GM11168 (cell line): ENCODE measurements around the gene KIZ.

Experiments used
- in situ Hi-C: fragments of 300-500 bp; cut with MboI; formaldehyde crosslinking; loops from one replicate; pipeline ENCODE4 v1.12.0; 2022; ENCODE audit warnings: low sequenced_read_pairs; ENCODE audit not compliant: unreplicated experiment

Gene KIZ

DNA sequence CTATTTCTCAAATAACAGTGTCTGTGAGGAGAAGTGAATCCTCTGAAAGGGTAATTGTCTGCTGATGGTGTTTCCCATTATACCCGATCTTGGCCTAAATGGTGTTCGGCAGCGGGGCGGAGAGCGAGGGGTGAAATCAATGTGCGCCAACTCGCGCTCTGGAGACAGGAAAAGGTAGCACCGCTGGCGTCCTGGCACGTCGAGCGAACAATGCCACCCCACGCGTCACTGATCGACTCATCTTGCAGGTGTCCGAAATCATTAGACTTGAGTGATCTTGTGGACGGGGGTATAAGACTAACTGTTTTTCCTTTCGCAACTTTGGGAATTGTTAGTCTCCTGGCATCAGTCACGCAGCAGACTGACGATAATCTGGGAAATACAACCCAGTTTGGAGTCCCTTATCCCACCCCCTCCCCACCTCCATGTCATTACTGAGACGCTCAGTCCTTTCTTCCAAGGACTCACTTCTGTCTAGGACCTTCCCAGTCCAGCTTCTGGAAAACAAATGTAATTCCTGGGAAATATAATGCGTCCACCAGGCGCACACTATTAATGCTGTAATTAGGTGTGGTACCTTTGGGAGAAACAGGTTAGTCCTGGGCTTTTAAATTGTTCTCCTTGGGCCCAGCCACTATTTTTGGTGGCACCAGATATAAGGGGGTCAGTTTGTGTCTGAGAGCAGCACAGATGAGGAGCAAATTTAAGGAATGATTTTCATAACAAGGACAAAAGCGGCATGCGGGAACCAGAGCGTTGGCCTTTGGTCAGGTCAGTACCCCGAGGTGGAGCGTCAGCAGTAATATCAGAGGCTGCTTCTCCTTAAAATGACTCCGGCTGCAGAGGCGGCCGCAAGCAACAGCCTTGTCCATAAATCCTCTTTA lies 22.1 kb upstream of the KIZ start:
- in situ Hi-C loops = no loop called here

DNA sequence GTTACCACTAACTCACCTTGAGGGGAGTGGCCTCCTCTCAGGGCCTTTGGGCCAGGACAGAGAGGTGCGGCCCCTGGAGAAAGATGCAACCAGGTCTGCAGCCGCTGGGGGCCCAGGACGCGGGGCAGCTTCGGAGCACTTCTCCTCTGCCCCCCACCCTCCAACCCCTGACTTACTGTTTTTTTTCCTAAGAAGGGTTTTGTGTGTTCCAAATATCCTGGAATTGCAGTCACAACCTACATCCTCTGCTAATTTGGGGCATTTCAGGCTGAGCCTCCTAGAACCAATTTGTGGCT lies 21.5 kb upstream of the KIZ start:
- in situ Hi-C loops = no loop called here

DNA sequence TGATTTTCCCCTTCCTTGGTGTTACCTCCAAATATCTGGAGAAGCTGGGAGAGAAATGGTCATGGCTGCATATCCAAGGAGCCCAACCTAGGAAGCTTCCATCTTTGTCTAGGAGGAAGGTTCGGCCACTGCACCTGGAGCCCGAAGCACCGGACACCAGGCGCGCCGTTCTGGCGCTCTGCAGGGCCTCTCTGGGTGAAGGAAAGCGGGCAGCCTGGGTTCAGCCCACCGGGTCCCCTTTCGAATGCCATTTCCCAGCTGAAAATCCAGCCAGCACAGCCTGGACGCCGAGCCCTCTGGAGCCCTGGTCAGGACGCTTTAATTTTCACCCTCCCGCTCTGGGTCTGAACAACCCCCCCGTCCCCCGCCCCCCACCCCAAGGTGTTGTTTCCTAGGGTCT lies 21.0 kb upstream of the KIZ start:
- in situ Hi-C loops = no loop called here

DNA sequence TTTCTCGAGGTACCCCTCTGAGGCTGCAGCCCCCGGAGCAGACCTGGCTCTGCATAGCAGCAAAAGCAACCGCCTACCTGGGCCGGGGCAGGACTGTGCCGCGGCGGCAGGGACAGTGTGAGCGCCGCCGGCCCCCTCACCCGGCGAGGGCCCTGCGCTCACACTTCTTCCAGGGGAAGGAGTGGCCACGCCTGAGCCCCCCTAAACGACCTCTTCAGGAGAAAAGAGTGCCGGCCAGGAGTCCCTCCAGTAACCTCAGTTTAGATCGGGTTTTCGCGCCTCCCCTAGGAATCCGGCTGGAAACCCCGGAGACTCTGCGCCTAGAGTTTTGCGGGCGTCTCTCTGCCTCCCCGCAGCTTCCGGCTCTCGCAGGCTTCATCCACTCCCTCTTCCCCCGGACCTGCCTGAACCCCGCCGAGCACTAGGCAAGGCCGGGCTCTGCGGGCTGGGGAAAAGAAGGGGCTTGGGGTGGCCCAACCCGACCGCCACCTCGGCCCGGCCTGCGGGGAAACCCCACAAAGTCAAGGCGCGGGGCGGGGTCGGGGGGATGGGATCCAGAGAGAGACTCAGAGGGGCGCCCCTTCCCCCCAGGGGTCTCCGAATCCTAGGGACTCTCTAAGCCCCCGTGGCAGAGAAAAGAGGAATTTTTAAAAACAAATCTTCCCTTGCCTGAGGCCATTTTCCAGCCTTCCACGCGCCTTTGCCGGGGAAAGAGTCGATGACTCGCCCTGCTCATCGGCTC lies 20.3 kb upstream of the KIZ start:
- in situ Hi-C loops = no loop called here

DNA sequence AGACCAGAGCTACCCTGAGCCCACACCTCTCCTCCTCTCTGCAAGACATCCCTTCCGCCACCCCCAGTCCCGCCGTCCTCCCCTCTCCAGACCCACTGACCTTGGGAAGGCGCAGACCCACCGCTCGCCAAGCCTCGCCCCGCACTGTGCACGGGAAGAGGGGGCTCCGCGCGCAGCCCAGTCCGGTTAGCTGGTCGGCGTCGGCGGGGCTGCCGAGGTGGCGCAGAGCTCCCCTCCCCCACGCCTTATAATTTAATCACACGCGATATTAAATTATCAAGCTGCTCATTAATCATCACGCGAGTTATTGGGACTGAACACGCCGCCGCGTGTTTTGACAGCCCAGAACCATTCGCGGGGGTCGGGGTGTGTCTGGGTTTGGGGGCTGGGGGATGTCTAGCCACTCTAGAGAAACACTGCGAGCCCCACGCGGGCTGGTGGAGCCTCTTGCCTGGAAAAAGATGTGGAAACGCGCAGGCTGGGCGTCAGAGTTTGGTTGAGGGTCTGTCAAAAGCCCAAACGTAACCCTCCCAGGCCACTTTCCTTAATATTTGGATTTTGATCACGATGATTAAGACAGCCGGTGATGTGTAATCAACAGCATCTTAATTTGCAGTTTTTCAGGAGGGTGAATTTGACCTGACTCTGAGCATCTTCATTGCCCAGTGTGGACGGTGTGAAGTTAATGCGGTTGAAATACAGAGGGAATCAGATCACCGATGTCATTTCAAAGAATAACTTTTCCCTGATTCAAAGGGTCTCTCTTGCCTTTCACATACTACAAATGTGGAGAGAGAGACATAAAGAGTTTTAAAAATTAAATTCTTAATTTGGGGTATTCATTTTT lies 19.5 kb upstream of the KIZ start, which contains the start of gene LINC00237:
Gene LINC00237 (minus strand): TSS at position 188 of the 847 bp plus-strand sequence.
- in situ Hi-C loops = no loop called here

DNA sequence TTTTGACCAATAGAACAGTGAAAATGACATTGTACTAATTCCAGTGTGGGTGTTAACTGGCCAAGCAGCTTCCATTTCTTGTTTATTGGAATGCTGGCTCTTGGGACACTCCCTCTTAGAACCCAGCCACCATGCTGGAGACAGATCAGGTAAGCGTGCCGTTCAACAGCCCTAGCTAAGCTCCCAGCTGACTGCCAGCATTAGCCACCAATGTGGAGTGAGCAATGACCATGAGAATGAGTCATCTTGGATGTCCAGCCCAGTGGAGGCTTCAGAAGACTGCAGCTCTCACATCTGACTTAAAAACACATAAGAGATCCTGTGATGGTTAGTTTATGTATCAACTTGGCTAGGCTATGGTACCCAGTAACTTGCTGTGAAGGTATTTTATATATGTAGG lies 16.7 kb upstream of the KIZ start:
- in situ Hi-C loops = no loop called here

DNA sequence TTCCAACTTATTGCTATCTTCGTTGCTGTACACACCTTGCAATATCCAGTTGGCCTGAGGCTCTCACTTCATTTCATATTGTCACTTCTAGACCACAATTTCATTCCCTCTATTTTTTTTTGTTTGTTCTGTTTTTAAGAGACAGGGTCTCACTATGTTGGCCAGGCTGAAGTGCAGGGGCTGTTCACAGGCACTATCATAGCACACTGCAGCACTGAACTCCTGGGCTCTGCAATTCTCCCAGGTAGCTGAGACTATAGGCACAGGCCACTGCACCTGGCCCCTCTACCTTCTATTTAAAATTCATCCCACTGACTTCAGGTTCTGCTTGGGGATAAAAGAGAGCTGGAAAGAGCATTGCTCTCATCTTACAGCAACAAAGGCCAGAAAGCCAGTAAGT lies 15.1 kb upstream of the KIZ start:
- in situ Hi-C loops = no loop called here

DNA sequence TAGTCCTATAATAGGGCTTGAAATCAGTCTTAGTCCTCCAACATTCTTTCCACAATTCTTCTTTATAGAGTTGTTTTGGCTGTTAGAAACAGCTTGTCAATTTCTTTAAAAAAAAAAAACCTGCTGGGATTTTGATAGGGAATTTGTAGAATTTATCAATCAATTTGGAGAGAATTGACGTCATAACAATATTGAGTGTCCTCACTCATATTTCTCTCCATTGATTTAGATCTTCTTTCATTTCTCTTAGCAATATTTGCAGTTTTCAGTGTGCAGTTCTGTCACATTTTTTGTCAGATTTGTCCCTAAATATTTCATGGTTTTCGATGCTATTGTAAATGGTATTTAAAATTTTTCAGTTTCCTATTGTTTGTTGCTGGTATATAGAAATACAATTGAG lies 14.5 kb upstream of the KIZ start:
- in situ Hi-C loops = no loop called here

DNA sequence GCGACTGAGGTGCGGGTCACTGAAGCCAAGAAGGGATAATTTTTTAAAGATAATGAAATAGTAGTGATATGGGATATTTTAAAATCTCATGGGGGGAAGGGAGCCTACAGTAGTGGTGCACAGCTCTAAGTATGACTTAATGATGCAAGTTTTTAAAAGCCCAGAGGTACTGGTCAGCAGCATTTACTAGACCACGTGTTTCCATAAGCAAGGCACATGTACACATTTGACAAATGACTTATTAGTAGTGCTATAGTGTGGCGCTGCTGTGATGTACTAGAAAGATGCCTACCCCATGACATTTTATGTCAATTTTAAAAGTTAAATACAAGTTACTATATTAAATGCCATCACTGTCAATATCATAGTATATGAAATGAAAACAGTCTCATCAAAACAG lies 12.2 kb upstream of the KIZ start:
- in situ Hi-C loops = no loop called here

DNA sequence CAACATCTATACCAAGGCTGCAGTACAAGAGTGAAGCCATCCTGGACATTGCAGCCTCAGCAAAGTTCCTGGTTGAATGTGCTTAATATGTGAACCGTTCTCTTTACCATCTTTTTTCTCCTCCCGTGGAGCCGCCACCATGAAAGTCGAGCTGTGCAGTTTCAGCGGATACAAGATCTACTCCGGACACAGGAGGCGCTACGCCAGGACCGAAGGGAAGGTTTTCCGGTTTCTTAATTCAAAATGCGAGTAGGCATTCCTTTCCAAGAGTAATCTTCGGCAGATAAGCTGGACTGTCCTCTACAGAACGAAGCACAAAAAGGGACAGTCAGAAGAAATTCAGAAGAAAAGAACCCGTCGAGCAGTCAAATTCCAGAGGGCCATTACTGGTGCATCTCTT lies 11.3 kb upstream of the KIZ start:
- in situ Hi-C loops = no loop called here

DNA sequence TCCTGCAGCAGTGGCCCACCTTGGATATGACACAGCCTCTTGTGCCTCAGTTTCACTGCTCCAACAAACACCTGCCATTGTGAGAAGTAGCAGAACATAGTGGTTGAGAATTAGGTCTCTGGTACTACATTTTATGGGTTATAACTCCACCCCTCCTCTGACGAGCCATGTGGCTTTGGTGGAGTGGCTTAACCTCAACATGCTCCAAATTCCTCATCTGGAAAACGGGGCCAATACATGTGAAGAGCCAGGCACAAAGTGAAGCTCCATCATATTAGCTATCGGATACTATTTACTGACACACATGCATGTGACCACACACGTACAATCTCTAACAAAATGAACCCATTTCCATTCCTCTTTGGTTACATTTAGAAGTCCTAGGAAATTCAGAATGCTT lies 8.4 kb upstream of the KIZ start:
- in situ Hi-C loops = no loop called here

DNA sequence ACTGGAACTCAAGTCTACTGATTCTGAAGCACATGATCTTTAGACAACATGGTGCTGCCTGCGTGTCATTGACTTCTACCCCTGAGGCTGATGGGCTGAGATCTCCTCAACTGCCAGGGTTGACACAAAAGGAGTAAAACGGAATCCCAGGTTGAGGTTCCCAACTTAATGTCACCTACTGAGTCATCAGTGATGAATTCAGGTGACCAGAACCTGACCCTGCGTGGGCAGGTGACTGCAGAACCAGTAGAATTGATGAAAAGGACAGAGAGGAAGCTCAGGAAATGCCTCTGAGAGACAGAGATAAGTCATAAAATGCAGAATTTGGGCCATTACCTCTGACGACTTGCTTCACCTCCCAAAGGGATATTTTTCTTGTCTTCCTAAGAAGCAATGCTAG lies 7.7 kb upstream of the KIZ start:
- in situ Hi-C loops = no loop called here

DNA sequence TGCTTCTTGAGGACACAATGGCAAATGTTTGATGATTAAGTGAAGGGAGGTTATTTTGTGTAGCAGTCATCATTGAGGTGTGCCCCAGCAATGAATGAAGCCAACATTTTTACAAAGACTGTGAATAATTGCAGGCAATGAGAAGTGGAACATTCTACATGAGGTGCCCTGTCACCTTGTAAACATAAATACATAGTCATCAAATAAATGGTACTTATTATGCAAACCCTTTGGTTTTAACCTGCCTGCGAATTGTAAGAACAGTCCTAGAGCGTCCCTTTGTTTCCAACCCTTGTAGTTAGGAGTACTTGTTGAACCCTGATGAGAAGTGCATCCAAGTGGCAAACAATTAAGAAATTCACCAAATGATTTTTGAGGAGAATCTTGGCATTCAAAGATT lies 7.1 kb upstream of the KIZ start:
- in situ Hi-C loops = no loop called here

DNA sequence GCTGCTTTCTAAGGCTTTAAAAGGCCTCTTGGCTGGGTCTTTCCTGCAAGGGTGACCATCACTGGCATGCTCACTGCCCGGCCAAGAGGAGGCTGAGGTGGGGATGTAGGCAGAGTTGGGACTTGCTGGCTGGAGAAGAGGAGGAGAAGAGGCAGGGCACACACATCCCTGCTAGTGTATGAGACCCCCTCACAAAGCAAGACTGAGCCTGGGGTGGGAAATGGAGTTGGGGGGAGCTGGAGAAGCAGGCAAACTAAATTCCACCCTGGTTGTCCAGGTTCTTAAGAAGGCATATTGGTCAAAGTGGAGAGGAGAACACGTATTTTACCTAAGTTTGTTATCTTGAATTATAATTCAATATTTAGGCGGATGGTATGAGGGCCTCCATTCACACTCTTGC lies 1.7 kb upstream of the KIZ start:
- in situ Hi-C loops = no loop called here

DNA sequence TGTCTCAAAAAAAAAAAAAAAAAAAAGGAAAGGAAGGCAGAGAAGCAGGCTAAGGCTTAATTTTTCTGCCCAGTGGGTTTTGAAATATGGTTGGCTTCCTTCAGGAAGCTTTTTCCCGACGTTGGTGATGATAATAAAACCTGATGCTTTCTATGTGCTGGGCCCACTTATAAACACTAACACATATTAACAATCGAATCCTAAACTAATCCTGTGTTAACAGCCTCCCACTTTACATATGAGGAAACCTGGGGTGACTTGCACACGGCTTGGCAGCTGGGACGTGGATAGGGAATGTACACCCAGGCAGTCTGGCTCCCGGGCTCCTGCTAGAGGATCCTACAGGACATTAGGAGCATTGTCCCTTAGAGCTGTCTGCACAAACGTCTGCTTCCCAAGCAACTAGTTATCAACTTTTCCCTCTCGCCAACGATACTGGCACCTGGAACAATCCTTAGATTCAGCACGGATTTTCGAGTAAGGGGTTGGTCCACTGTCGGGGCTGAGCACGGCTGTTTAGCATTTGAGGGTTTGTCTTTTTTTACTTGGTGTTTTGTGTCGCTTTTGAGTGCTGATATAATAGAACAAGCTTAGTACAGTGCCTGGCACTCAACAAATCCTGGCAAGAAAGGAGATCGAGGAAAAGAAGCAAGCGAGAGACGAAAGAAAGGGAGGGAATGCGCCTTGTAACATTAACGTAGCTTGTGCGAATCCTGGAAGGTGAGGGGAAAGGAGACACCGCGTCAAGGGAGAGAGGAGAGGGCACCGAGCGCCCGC lies 622 bp upstream of the KIZ start:
- in situ Hi-C loops = no loop called here

DNA sequence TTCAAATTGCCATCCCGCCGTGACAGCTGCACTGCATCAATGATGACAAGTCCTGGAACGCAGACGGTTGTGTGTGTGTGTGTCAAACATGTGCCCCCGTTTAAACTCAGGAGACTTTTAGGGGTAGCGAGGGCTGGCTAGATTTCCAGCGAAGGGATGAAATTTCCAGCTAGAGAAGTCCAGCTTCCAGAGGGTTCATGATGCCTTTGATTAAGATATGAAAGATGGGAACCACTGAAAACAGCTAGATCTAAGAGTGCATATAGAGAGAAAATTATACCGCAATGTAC lies 644 bp downstream of the KIZ start:
- in situ Hi-C loops = no loop called here

DNA sequence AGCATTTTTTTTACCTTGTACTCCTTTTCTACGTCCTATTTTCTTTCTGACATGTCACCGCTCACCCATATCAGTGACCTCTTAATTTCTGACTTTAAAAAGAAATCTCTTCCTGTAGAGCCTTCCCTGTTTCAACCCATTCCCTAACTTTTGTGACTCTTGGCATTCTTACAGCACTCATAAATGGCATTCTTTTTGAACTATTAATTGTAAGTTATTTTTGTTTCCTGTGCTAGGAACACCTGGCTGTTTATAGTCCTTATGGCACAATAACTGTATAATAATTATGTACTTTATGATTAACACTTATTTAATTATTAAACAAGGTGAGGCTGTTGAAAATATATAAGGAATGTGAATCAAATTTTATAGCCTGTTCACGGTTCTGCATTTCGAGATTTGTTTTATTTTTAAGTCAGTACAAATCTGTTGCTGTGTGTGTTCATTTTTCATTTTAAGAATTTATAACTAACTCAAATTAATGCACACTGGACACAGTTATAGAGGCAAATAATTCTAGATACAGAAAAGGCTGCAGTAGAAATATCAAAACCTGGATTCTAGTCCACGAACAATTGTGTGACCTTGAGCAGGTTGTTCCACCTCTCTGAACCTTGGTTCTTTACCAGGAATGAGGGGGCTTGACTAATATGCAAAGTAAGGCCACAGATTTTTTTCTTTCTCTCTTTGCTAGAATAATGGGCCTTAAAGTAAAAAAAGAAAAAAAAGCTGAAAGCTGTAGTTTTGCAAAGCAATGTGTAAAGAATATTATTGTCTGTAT lies 1.5 kb downstream of the KIZ start:
- in situ Hi-C loops = no loop called here

DNA sequence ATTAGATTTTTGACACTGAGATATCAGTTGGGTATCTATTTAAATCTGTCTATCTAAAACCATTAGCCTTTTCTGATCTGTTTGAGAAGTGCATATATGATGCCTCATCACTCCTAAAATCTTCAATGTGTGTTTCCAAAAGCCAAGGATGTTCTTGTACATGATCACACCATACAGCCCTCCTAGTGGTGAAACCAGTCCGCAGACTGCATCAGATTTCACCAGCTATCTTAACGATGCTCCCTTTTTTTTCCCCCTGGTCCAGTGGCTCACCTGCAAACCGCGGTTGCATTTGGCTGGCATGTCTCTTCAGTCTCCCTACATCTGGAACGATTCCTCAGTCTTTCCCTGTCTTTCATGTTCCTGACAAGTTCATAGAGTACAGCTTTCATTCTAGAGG lies 4.0 kb downstream of the KIZ start:
- in situ Hi-C loops = no loop called here

DNA sequence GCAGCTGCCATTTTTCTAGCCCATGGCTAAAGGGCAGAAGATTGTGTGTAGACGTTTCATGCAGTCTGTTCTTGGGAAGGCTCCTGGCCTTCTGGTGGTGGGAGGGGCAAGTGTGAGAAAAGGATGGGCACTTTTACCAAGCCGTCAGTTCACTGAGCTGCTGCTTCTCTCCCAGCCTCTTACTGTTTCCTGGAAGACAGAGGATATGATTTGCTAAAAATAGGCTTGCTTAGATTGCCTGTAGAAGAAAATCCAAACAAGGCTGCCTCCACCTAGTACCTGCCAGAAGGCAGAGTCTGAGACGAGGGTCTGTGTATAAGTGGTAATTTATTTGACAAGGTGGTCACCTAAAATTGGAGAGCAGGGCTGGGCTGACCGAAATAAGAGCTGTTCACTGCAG lies 7.5 kb downstream of the KIZ start:
- in situ Hi-C loops = no loop called here
